ENCODE data around the gene PACSIN3.
A peak's percentile ranks its signal among the peaks of the same experiment; 100 is the strongest.

PACSIN3 gene

GRCh38 chr11:47225552-47226400 is 39.5 kb upstream of the PACSIN3 start:
- no peak overlapping the region for H3K4me3 ChIP-seq (ENCODE audit: control insufficient read depth, low read depth, low read length)
- no peak for DNase-seq (ENCODE audit: low read depth)
- TF ChIP-seq CTCF (conservative IDR thresholded peaks at IDR 0.05; ENCODE audit: control insufficient read depth, insufficient read depth, low read depth, low read length): no peak

- DNase-seq (ENCODE audit: low read depth): no peak
- no peak for TF ChIP-seq CTCF (conservative IDR thresholded peaks at IDR 0.05; ENCODE audit: control insufficient read depth, insufficient read depth, low read depth, low read length)
- no peak overlapping the region for H3K4me3 ChIP-seq (ENCODE audit: control insufficient read depth, low read depth, low read length)
Measured at GRCh38 chr11:47222696-47223095, 36.5 kb upstream of the PACSIN3 start.

- TF ChIP-seq CTCF (conservative IDR thresholded peaks at IDR 0.05; ENCODE audit: control insufficient read depth, insufficient read depth, low read depth, low read length): no peak
- peak; percentile 81 for DNase-seq (ENCODE audit: low read depth)
- no peak overlapping the region for H3K4me3 ChIP-seq (ENCODE audit: control insufficient read depth, low read depth, low read length)
Measured at GRCh38 chr11:47220401-47220821, 34.2 kb upstream of the PACSIN3 start.

GRCh38 chr11:47216121-47216798 is 30.0 kb upstream of the PACSIN3 start:
- DNase-seq (ENCODE audit: low read depth): peak; percentile 79
- TF ChIP-seq CTCF (conservative IDR thresholded peaks at IDR 0.05; ENCODE audit: control insufficient read depth, insufficient read depth, low read depth, low read length): no peak
- H3K4me3 ChIP-seq (ENCODE audit: control insufficient read depth, low read depth, low read length): peak overlapping the region; percentile 90

GRCh38 chr11:47215366-47215910 is 29.2 kb upstream of the PACSIN3 start:
- peak overlapping the region; percentile 90 for H3K4me3 ChIP-seq (ENCODE audit: control insufficient read depth, low read depth, low read length)
- DNase-seq (ENCODE audit: low read depth): no peak
- no peak for TF ChIP-seq CTCF (conservative IDR thresholded peaks at IDR 0.05; ENCODE audit: control insufficient read depth, insufficient read depth, low read depth, low read length)

- peak overlapping the region; percentile 90 for H3K4me3 ChIP-seq (ENCODE audit: control insufficient read depth, low read depth, low read length)
- peak; percentile 78 for DNase-seq (ENCODE audit: low read depth)
- TF ChIP-seq CTCF (conservative IDR thresholded peaks at IDR 0.05; ENCODE audit: control insufficient read depth, insufficient read depth, low read depth, low read length): no peak
Measured at GRCh38 chr11:47213950-47214565, 27.8 kb upstream of the PACSIN3 start.
